DND-41 (cell line): Measurements from ENCODE around the gene PHOSPHO2.

Experiments used
- CTCF ChIP-seq: IDR thresholded peaks from 2 replicates; pipeline ENCODE4 v1.5.1; 2012; ENCODE audit warnings: borderline replicate concordance, low read length, moderate library complexity, mild to moderate bottlenecking; ENCODE audit not compliant: poor library complexity, severe bottlenecking; ENCODE audit errors: extremely low read depth
- EZH2 ChIP-seq: IDR thresholded peaks from 3 replicates; pipeline ENCODE4 v1.6.1; 2012; ENCODE audit warnings: borderline replicate concordance, low read depth, mild to moderate bottlenecking, moderate library complexity, low read length, inconsistent platforms; ENCODE audit not compliant: severe bottlenecking

GRCh38 chr2:169664600-169664977 is 29.7 kb upstream of the PHOSPHO2 start:
- TF ChIP-seq CTCF (no peak), EZH2 (no peak)
